H1 (cell line): ENCODE results near the gene GYPA. TPM values are rescaled to one million over a fixed set of nuclear protein-coding genes. Genes with fewer than 3 reads are reported as not detected.
A peak's percentile ranks its signal among the peaks of the same experiment; 100 is the strongest.
"Not testable (repeated sequence)": the region's sequence is repeated elsewhere in the genome, so short reads cannot be mapped to it uniquely, and the experiment has no call there.

Experiments used
- CTCF ChIA-PET: fragments of 300-600 bp; sonication (Branson Sonifier 250); formaldehyde crosslinking; loops from one replicate; lab custom pipeline; 2021; ENCODE audit not compliant: partially characterized antibody; lab: Charles Lee
- POLR2A ChIA-PET: fragments of 300-600 bp; sonication (Branson Sonifier 250); formaldehyde crosslinking; loops from one replicate; lab custom pipeline; 2021; ENCODE audit warnings: inconsistent platforms; ENCODE audit not compliant: partially characterized antibody; lab: Charles Lee
- DNase-seq, 2 experiments: peaks; one replicate each; pipeline versions ENCODE4 v3.0.0 to v3.0.0-alpha.2; 2010 to 2022; ENCODE audit warnings: low spot score in 2 of 2, low read depth in 1 of 2, mixed read lengths in 1 of 2
- FAIRE-seq: peaks from 2 replicates; lab custom pipeline; 2011; peaks lifted over from hg19 to GRCh38; lab: Jason Lieb, UNC
- H2AFZ ChIP-seq: 2 replicates; pipeline ENCODE4 v1.8.1; 2012; ENCODE audit warnings: low read length, inconsistent platforms
- H2AK5ac ChIP-seq: 2 replicates; pipeline ENCODE4 v1.6.1; 2013; ENCODE audit warnings: low read depth, low read length
- H2BK120ac ChIP-seq: replicated peaks from 2 replicates; pipeline ENCODE3; 2013; ENCODE audit warnings: low read depth, low read length, inconsistent platforms
- H2BK12ac ChIP-seq: 2 replicates; pipeline ENCODE4 v1.6.1; 2013; ENCODE audit warnings: low read depth, low read length
- H2BK15ac ChIP-seq: 2 replicates; pipeline ENCODE4 v1.6.1; 2013; ENCODE audit warnings: low read length
- H2BK20ac ChIP-seq: 2 replicates; pipeline ENCODE4 v1.6.1; 2013; ENCODE audit warnings: low read length
- H2BK5ac ChIP-seq: 2 replicates; pipeline ENCODE4 v1.6.1; 2013; ENCODE audit warnings: low read depth, low read length
- H3K14ac ChIP-seq: 2 replicates; pipeline ENCODE4 v1.6.1; 2013; ENCODE audit warnings: inconsistent platforms; ENCODE audit not compliant: insufficient read length
- H3K18ac ChIP-seq: 2 replicates; pipeline ENCODE4 v1.6.1; 2013; ENCODE audit warnings: low read length; ENCODE audit errors: extremely low read depth
- H3K23ac ChIP-seq: 2 replicates; pipeline ENCODE4 v1.6.1; 2013; ENCODE audit warnings: inconsistent platforms; ENCODE audit not compliant: insufficient read length
- H3K23me2 ChIP-seq: 2 replicates; pipeline ENCODE4 v1.6.1; 2013; ENCODE audit warnings: low read depth, low read length
- H3K27ac ChIP-seq: 2 replicates; pipeline ENCODE4 v1.6.1; 2011; ENCODE audit warnings: low read depth, low read length, inconsistent platforms
- H3K27me3 ChIP-seq, 4 experiments: replicated peaks in 1 of 4; 1 replicate in 1 of 4; 2 replicates in 3 of 4; pipeline versions ENCODE4 v1.6.1 to v1.8.1; 2011 to 2013; ENCODE audit warnings: low read length in 3 of 4, mild to moderate bottlenecking in 3 of 4, inconsistent platforms in 2 of 4, mixed read lengths in 2 of 4, moderate library complexity in 1 of 4; ENCODE audit not compliant: control insufficient read depth in 3 of 4, insufficient read depth in 3 of 4; ENCODE audit errors: extremely low read depth in 1 of 4
- H3K36me3 ChIP-seq, 4 experiments: 2 replicates each; pipeline versions ENCODE4 v1.6.1 to v1.8.1; 2011 to 2013; ENCODE audit warnings: mild to moderate bottlenecking in 4 of 4, low read length in 3 of 4, moderate library complexity in 2 of 4, control low read depth in 1 of 4, inconsistent platforms in 1 of 4; ENCODE audit not compliant: insufficient read depth in 4 of 4, control insufficient read depth in 2 of 4
- H3K4ac ChIP-seq: replicated peaks from 2 replicates; pipeline ENCODE3; 2013; ENCODE audit warnings: low read length, low read depth, mixed read lengths, inconsistent platforms; ENCODE audit not compliant: insufficient read length
- H3K4me1 ChIP-seq, 4 experiments: replicated peaks in 1 of 4; 1 replicate in 1 of 4; 2 replicates in 3 of 4; pipeline versions ENCODE4 v1.6.1 to v1.8.1; 2011 to 2013; ENCODE audit warnings: low read length in 3 of 4, inconsistent platforms in 2 of 4, mixed read lengths in 1 of 4; ENCODE audit not compliant: insufficient read depth in 4 of 4, control insufficient read depth in 3 of 4
- H3K4me2 ChIP-seq, 2 experiments: 2 replicates each; pipeline versions ENCODE4 v1.6.1 to v1.8.1; 2011 to 2013; ENCODE audit warnings: low read depth in 2 of 2, low read length in 2 of 2, control low read depth in 1 of 2, inconsistent platforms in 1 of 2, mild to moderate bottlenecking in 1 of 2; ENCODE audit not compliant: insufficient read depth in 1 of 2
- H3K4me3 ChIP-seq, 4 experiments: fragments of 200-600, 300-600 bp in 1 of 4; sonication (generic), shearing (Covaris generic), sonication (Bioruptor Twin) in 1 of 4; 2 replicates each; pipeline versions ENCODE4 v1.5.1 to v1.8.1; 2011 to 2016; ENCODE audit warnings: low read length in 4 of 4, low read depth in 3 of 4, control low read depth in 2 of 4, inconsistent platforms in 2 of 4, mild to moderate bottlenecking in 2 of 4, mixed read lengths in 1 of 4, moderate library complexity in 1 of 4; ENCODE audit not compliant: insufficient read depth in 2 of 4; ENCODE audit errors: extremely low read depth in 1 of 4
- H3K56ac ChIP-seq: replicated peaks from 2 replicates; pipeline ENCODE3; 2013; ENCODE audit warnings: low read depth, mild to moderate bottlenecking, mixed read lengths, low read length, inconsistent platforms; ENCODE audit not compliant: insufficient read length
- H3K79me1 ChIP-seq: 2 replicates; pipeline ENCODE4 v1.6.1; 2013; ENCODE audit warnings: low read depth, low read length, control low read depth
- H3K79me2 ChIP-seq, 2 experiments: 2 replicates each; pipeline versions ENCODE4 v1.6.1 to v1.8.1; 2012 to 2013; ENCODE audit warnings: low read length in 2 of 2, mild to moderate bottlenecking in 2 of 2, inconsistent platforms in 1 of 2; ENCODE audit not compliant: insufficient read depth in 2 of 2, control insufficient read depth in 1 of 2
- H3K9ac ChIP-seq, 4 experiments: replicated peaks in 1 of 4; 1 replicate in 1 of 4; 2 replicates in 3 of 4; pipeline versions ENCODE4 v1.6.1 to v1.8.1; 2011 to 2013; ENCODE audit warnings: low read depth in 3 of 4, low read length in 3 of 4, control low read depth in 2 of 4, mild to moderate bottlenecking in 2 of 4, moderate library complexity in 2 of 4, inconsistent platforms in 1 of 4; ENCODE audit errors: extremely low read depth in 1 of 4
- H3K9me3 ChIP-seq, 2 experiments: 2 replicates each; pipeline versions ENCODE4 v1.6.1 to v1.8.1; 2012 to 2013; ENCODE audit warnings: mild to moderate bottlenecking in 2 of 2, moderate library complexity in 2 of 2, control low read depth in 1 of 2, inconsistent platforms in 1 of 2, low read depth in 1 of 2, low read length in 1 of 2, mixed read lengths in 1 of 2; ENCODE audit not compliant: insufficient read depth in 2 of 2
- H4K20me1 ChIP-seq, 2 experiments: replicated peaks in 1 of 2; 2 replicates each; pipeline versions ENCODE3 to v1.8.1; 2011 to 2013; ENCODE audit warnings: inconsistent platforms in 2 of 2, low read length in 2 of 2, mild to moderate bottlenecking in 1 of 2; ENCODE audit not compliant: insufficient read depth in 2 of 2, control insufficient read depth in 1 of 2
- H4K5ac ChIP-seq: 2 replicates; pipeline ENCODE4 v1.6.1; 2013; ENCODE audit warnings: low read length, low read depth, mixed read lengths, inconsistent platforms; ENCODE audit not compliant: insufficient read length
- H4K8ac ChIP-seq: 2 replicates; pipeline ENCODE4 v1.8.0; 2013; ENCODE audit warnings: mild to moderate bottlenecking, moderate library complexity, low read length, inconsistent platforms; ENCODE audit not compliant: insufficient read depth; ENCODE audit errors: extremely low read depth
- H4K91ac ChIP-seq: replicated peaks from 2 replicates; pipeline ENCODE3; 2013; ENCODE audit warnings: low read length, mixed read lengths, inconsistent platforms; ENCODE audit not compliant: insufficient read length
- WGBS, 2 experiments: shearing (Covaris generic) in 1 of 2; methylation state at CpG; one replicate each; pipeline versions ENCODE4 v1.1.6 to v1.1.7; 2013 to 2015; ENCODE audit warnings: low lambda C conversion rate in 2 of 2, mixed read lengths in 2 of 2, inconsistent platforms in 1 of 2, low coverage in 1 of 2, missing lambda C conversion rate in 1 of 2; ENCODE audit not compliant: insufficient replicate concordance in 2 of 2, insufficient coverage in 1 of 2, insufficient read length in 1 of 2; ENCODE audit errors: extremely low coverage in 1 of 2, missing lambda C conversion rate in 1 of 2; 5-methylcytosine and 5-hydroxymethylcytosine counted together
- polyA plus RNA-seq, 7 experiments: library from polyadenylated mRNA; depleted of rRNA in 3 of 7; stranded (reverse) in 5 of 7; unstranded in 2 of 7; fragments of >200 nt in 5 of 7; fragments of 200-250 nt in 2 of 7; gene quantifications; 1 replicate in 5 of 7; 2 replicates in 1 of 7; 4 replicates in 1 of 7; pipeline versions ENCODE4 v1.2.1 to v1.2.3, GENCODE V29; 2011 to 2013; ENCODE audit warnings: missing spikeins in 2 of 7, mixed read lengths in 2 of 7
- total RNA-seq: library from RNA; stranded (reverse); fragmentation: NEBNext Ultra II Directional; extraction: Animal tissue kit (Norgen Biotek cat#: 25700); gene quantifications from 2 replicates; pipeline ENCODE4 v1.2.1, GENCODE V29; 2021

The GYPA gene
- total and polyA plus RNA-seq, 2 of the 8 experiments (the other 6 are each of a cell fraction or from before 2014, with no cell fraction given) = not detected

GRCh38 chr4:144129336-144129875 lies 11.1 kb downstream of the GYPA start:
- H3K79me1 ChIP-seq, POLR2A ChIA-PET, H3K79me2 ChIP-seq, H3K23ac ChIP-seq, H3K4me2 ChIP-seq, H3K4ac ChIP-seq, H3K4me1 ChIP-seq, H3K18ac ChIP-seq, H2AFZ ChIP-seq, H3K23me2 ChIP-seq, H2BK120ac ChIP-seq, H3K56ac ChIP-seq, H2BK15ac ChIP-seq, H3K36me3 ChIP-seq, H3K27me3 ChIP-seq, H3K9ac ChIP-seq, DNase-seq, H4K91ac ChIP-seq, H4K20me1 ChIP-seq, H3K27ac ChIP-seq, H3K9me3 ChIP-seq, H4K5ac ChIP-seq, H2AK5ac ChIP-seq, H2BK12ac ChIP-seq, H2BK20ac ChIP-seq, H4K8ac ChIP-seq, H2BK5ac ChIP-seq, FAIRE-seq, H3K4me3 ChIP-seq, CTCF ChIA-PET: not testable (repeated sequence)
- WGBS, 2 experiments = 84% methylated on average over 4 of the region's 4 CpGs; no CpG with 5 or more reads in 1 of the 2 experiments
- peak overlapping the region; percentile 23 for H3K14ac ChIP-seq

DNA sequence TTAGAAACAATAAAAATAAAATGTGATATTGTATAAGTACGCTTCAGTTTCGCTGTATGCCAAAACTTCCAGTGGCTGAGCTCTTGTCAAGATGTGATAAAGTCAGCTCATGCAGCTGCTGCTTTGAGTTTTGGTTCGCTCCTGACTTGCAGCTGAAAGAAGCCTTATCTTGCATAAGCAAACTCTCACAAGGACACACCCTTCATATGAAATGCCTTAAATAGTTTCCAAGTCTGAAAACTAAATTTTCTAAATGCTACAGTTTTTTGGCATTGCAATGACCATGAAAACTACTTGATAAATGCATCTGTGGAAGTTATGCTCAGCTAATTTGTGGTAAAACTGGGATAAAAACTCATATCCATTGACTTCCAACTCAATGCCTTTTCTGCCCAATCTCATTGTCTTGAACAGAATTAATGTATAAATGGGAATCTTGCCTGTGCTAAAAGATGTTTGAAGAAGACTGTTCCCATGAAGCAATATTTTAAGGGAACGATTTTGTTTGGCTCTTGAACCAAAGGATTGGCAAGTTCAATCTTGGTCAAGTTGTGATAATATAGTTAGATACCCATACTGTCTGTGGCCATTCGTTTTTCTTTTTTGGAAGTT lies 11.7 kb downstream of the GYPA start:
- H3K79me2 ChIP-seq, CTCF ChIA-PET, H3K27me3 ChIP-seq, H3K9ac ChIP-seq, POLR2A ChIA-PET, H3K4me1 ChIP-seq, H3K4me3 ChIP-seq, H2BK12ac ChIP-seq, DNase-seq, H2AK5ac ChIP-seq, H3K4me2 ChIP-seq, H4K20me1 ChIP-seq, H2BK5ac ChIP-seq, H2BK120ac ChIP-seq, H4K8ac ChIP-seq, H3K27ac ChIP-seq, H3K9me3 ChIP-seq, H3K4ac ChIP-seq, H3K23me2 ChIP-seq, H3K23ac ChIP-seq, H3K79me1 ChIP-seq, H3K36me3 ChIP-seq, H4K5ac ChIP-seq, H3K14ac ChIP-seq, H3K56ac ChIP-seq, H4K91ac ChIP-seq, H3K18ac ChIP-seq, FAIRE-seq, H2AFZ ChIP-seq, H2BK20ac ChIP-seq, H2BK15ac ChIP-seq: not testable (repeated sequence)
- WGBS, 2 experiments = 93% methylated on average over 3 of the region's 5 CpGs; no CpG with 5 or more reads in 1 of the 2 experiments
